Prostate gland (tissue), 2 donors: ENCODE data around the gene PPP1R17. TPM values are rescaled to one million over a fixed set of nuclear protein-coding genes. Genes with fewer than 3 reads are reported as not detected.

Experiments
- DNase-seq: peaks from one replicate; pipeline ENCODE4 v3.0.0-alpha.2; 2019; ENCODE audit warnings: low spot score
- H3K27ac ChIP-seq, 2 donors: fragments of 200-600 bp; sonication (generic); 2 replicates each; pipeline ENCODE4 v1.5.1; 2017 to 2019
- H3K27me3 ChIP-seq: fragments of 200-600 bp; sonication (generic); replicated peaks from 2 replicates; pipeline ENCODE4 v1.5.1; 2019; ENCODE audit not compliant: insufficient read depth
- H3K36me3 ChIP-seq, 2 donors: fragments of 200-600 bp; sonication (generic); 1 replicate in 1 of 2; 2 replicates in 1 of 2; pipeline versions ENCODE4 v1.5.1 to v1.8.1; 2017 to 2019
- H3K4me1 ChIP-seq: fragments of 200-600 bp; sonication (generic); replicated peaks from 2 replicates; pipeline ENCODE4 v1.5.1; 2019
- H3K4me3 ChIP-seq, 2 donors: fragments of 200-600 bp; sonication (generic); 2 replicates each; pipeline ENCODE4 v1.5.1; 2017 to 2019
- H3K9me3 ChIP-seq: fragments of 200-600 bp; sonication (generic); 2 replicates; pipeline ENCODE4 v1.5.1; 2017
- CTCF ChIP-seq, 4 experiments: fragments of 200-600 bp in 2 of 4; fragments of 450-650 bp in 2 of 4; sonication (generic) in 2 of 4; IDR thresholded peaks; 1 replicate in 3 of 4; 2 replicates in 1 of 4; pipeline ENCODE4 v1.5.1; 2016 to 2019; ENCODE audit warnings: antibody characterized with exemption in 4 of 4, mild to moderate bottlenecking in 2 of 4, moderate library complexity in 2 of 4
- POLR2A ChIP-seq: fragments of 450-650 bp; IDR thresholded peaks from one replicate; pipeline ENCODE4 v1.6.1; 2016; ENCODE audit warnings: antibody characterized with exemption, mild to moderate bottlenecking
- POLR2AphosphoS5 ChIP-seq: sonication (generic); formaldehyde crosslinking; IDR thresholded peaks from one replicate; pipeline ENCODE4 v1.6.1; 2017; ENCODE audit warnings: antibody characterized with exemption
- whole genome bisulfite sequencing: methylation state at CpG from one replicate; pipeline ENCODE4 v1.1.5; 2018; 5-methylcytosine and 5-hydroxymethylcytosine counted together
- intact Hi-C: fragments of 100-400 bp; cut with DNase I; formaldehyde crosslinking; loops from one replicate; pipeline ENCODE4 v1.14.2; 2022
- total RNA-seq, 2 donors: library from RNA; depleted of rRNA; stranded (reverse); fragments of >200 nt; gene quantifications; one replicate each; pipeline ENCODE4 v1.1.0, GENCODE V29; 2016

Gene PPP1R17
- total RNA-seq, 2 donors from 2014 or later = not detected

DNA sequence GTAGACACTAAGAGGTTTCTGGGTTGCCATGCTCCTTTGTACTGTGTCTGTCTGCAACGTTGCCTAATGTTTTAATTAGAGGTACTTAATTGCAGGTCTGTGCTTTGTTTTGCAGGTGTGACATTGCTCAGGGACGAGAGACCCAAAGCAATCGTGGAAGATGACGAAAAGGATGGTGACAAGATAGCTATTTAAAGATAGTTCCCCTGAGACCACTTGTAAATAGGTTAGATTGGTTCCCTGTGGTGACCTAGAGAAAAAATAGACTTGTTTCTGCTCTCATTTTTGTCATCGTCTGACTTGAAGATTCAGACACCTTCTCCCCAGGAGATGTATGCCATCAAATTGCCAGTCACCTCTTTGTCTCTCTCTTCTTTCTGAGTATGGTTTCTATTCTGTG is 20.1 kb downstream of the PPP1R17 start:
- Histone ChIP-seq H3K36me3 (no peaks in the 10 kb centered on the region), H3K4me3 (no peak overlapping the region), H3K4me1 (no peaks in the 10 kb centered on the region), H3K27ac (no peak overlapping the region), H3K9me3 (no peaks in the 10 kb centered on the region), H3K27me3 (no peaks in the 10 kb centered on the region)
- 60% methylated on average over 5 of the region's 5 CpGs for WGBS
- intact Hi-C loops = no loop called here
- TF ChIP-seq CTCF (IDR thresholded peaks at IDR 0.05) (no peak), POLR2AphosphoS5 (no peak), POLR2A (no peak)
- no peak for DNase-seq

- DNase-seq = no peak
- Histone ChIP-seq H3K27me3 (no peaks in the 10 kb centered on the region), H3K9me3 (no peaks in the 10 kb centered on the region), H3K36me3 (no peaks in the 10 kb centered on the region), H3K4me1 (no peaks in the 10 kb centered on the region), H3K27ac (no peak overlapping the region), H3K4me3 (no peak overlapping the region)
- WGBS = 69% methylated on average over 1 of the region's 1 CpG
- TF ChIP-seq CTCF (IDR thresholded peaks at IDR 0.05) (no peak), POLR2AphosphoS5 (no peak), POLR2A (no peak)
- intact Hi-C loops = no loop called here
Observed at GRCh38 chr7:31710171-31710570, 23.2 kb downstream of the PPP1R17 start.

DNA sequence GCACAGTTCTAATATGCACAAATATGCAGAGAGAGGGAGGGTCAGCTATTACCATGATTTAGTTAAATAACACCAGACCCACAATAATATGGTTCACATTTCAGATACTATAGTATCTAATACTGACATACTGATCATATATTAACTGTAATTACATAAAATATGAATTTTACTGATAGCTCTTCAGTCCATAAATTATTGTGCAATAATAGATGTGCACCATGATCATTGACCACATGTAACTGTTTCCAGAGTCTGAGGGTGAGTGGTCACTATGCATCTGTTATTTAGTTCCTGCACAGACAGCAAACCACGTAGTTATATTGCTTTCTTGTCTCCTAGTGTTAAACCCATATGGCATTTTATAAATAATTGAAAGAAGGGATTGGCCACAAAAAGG is 29.3 kb downstream of the PPP1R17 start:
- intact Hi-C loops = no loop called here
- no peak for TF ChIP-seq POLR2A
- TF ChIP-seq CTCF (IDR thresholded peaks at IDR 0.05) = no peak
- no peak for TF ChIP-seq POLR2AphosphoS5
- Histone ChIP-seq H3K27ac (no peak overlapping the region), H3K4me1 (no peaks in the 10 kb centered on the region), H3K4me3 (no peak overlapping the region), H3K9me3 (no peaks in the 10 kb centered on the region), H3K36me3 (no peaks in the 10 kb centered on the region), H3K27me3 (no peaks in the 10 kb centered on the region)
- no peak for DNase-seq
- 77% methylated on average over 1 of the region's 1 CpG for WGBS

- no peak for TF ChIP-seq POLR2A
- TF ChIP-seq CTCF (IDR thresholded peaks at IDR 0.05) = no peak
- no peak for TF ChIP-seq POLR2AphosphoS5
- 48% methylated on average over 8 of the region's 8 CpGs for WGBS
- Histone ChIP-seq H3K9me3 (no peaks in the 10 kb centered on the region), H3K27me3 (no peaks in the 10 kb centered on the region), H3K4me1 (no peaks in the 10 kb centered on the region), H3K27ac (no peak overlapping the region), H3K36me3 (no peaks in the 10 kb centered on the region), H3K4me3 (no peak overlapping the region)
- intact Hi-C loops = loop anchor here (5.0 kb wide), 1 partner anchor 278 kb away; no protein-coding TSS in a partner anchor
- no peak for DNase-seq
Observed at GRCh38 chr7:31720366-31720765, 33.4 kb downstream of the PPP1R17 start.

- WGBS = 78% methylated on average over 3 of the region's 3 CpGs
- no peak for DNase-seq
- Histone ChIP-seq H3K4me3 (no peak overlapping the region), H3K27ac (no peak overlapping the region), H3K36me3 (no peaks in the 10 kb centered on the region), H3K9me3 (no peaks in the 10 kb centered on the region), H3K4me1 (no peaks in the 10 kb centered on the region), H3K27me3 (no peaks in the 10 kb centered on the region)
- intact Hi-C loops = loop anchor here (5.0 kb wide), 1 partner anchor 282 kb away; no protein-coding TSS in a partner anchor
- TF ChIP-seq POLR2AphosphoS5 (no peak), CTCF (IDR thresholded peaks at IDR 0.05) (no peak), POLR2A (no peak)
Observed at GRCh38 chr7:31724696-31725095, 37.7 kb downstream of the PPP1R17 start.
